ENCODE data around the gene FKBP5.

DNA sequence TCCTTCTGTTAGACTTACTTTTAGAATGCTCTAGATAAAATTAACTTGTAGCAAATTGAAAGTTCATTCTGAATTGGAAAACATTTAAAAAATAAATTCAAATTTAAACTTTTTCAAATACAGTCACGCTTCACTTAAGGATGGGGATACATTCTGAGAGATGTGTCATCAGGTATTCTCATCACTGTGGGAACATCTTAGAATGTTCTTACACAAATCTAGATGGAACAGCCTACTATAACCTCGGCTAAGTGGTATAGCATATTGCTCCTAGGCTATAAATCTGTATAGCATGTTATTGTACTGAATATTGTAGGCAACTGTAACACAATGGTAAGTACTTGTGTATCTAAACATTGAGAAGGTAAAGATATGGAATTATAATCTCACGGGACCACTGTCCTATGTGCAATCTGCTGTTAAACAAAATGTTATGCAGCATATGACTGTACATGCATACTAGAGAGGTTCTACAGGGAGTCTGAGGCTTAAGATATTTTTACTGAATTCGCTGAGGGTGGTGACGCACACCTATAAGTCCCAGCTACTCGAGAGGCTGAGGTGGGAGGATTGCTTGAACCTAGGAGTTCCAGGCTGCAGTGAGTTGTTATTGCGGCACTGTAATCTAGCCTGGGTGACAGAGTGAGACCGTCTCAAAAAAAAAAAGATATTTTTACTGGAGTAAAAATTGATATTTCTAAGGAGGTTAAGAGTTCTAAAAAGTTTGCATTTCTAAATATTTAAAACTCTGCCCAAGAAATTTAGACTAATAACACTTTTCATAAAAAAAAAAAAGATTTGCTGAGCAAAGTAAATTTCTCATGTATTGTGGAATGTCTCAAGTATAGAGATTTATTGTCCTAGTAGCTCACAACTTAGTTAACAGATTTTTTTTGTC, 88.7 kb downstream of the FKBP5 start:
- TF ChIP-seq POLR2AphosphoS5 (IDR thresholded peaks at IDR 0.05) (no peak), EZH2 (IDR thresholded peaks at IDR 0.05; ENCODE audit: borderline replicate concordance, insufficient read depth, low read length, poor library complexity, severe bottlenecking) (no peak), TAF1 (IDR thresholded peaks at IDR 0.05; ENCODE audit: low read depth) (no peak), EP300 (conservative IDR thresholded peaks at IDR 0.05; ENCODE audit: poor library complexity, severe bottlenecking) (no peak), MXI1 (conservative IDR thresholded peaks at IDR 0.05; ENCODE audit: poor library complexity, severe bottlenecking) (no peak), RAD21 (conservative IDR thresholded peaks at IDR 0.05) (no peak)
- TF ChIP-seq, protein P1, sequence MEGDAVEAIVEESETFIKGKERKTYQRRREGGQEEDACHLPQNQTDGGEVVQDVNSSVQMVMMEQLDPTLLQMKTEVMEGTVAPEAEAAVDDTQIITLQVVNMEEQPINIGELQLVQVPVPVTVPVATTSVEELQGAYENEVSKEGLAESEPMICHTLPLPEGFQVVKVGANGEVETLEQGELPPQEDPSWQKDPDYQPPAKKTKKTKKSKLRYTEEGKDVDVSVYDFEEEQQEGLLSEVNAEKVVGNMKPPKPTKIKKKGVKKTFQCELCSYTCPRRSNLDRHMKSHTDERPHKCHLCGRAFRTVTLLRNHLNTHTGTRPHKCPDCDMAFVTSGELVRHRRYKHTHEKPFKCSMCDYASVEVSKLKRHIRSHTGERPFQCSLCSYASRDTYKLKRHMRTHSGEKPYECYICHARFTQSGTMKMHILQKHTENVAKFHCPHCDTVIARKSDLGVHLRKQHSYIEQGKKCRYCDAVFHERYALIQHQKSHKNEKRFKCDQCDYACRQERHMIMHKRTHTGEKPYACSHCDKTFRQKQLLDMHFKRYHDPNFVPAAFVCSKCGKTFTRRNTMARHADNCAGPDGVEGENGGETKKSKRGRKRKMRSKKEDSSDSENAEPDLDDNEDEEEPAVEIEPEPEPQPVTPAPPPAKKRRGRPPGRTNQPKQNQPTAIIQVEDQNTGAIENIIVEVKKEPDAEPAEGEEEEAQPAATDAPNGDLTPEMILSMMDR (IDR thresholded peaks at IDR 0.05; ENCODE audit: poor library complexity, severe bottlenecking): no peak
- TF ChIP-seq, protein P2, sequence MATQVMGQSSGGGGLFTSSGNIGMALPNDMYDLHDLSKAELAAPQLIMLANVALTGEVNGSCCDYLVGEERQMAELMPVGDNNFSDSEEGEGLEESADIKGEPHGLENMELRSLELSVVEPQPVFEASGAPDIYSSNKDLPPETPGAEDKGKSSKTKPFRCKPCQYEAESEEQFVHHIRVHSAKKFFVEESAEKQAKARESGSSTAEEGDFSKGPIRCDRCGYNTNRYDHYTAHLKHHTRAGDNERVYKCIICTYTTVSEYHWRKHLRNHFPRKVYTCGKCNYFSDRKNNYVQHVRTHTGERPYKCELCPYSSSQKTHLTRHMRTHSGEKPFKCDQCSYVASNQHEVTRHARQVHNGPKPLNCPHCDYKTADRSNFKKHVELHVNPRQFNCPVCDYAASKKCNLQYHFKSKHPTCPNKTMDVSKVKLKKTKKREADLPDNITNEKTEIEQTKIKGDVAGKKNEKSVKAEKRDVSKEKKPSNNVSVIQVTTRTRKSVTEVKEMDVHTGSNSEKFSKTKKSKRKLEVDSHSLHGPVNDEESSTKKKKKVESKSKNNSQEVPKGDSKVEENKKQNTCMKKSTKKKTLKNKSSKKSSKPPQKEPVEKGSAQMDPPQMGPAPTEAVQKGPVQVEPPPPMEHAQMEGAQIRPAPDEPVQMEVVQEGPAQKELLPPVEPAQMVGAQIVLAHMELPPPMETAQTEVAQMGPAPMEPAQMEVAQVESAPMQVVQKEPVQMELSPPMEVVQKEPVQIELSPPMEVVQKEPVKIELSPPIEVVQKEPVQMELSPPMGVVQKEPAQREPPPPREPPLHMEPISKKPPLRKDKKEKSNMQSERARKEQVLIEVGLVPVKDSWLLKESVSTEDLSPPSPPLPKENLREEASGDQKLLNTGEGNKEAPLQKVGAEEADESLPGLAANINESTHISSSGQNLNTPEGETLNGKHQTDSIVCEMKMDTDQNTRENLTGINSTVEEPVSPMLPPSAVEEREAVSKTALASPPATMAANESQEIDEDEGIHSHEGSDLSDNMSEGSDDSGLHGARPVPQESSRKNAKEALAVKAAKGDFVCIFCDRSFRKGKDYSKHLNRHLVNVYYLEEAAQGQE (IDR thresholded peaks at IDR 0.05; ENCODE audit: borderline replicate concordance): no peak

Measured in neural cell (in vitro differentiated cells).